Measurements from ENCODE around the gene BCAP29. TPM values are rescaled to one million over a fixed set of nuclear protein-coding genes. Genes with fewer than 3 reads are reported as not detected.

Gene BCAP29
- total and polyA plus RNA-seq, 7 donors = 37.4 to 72.6 (median 50.5) TPM

- no peaks in the 10 kb centered on the region for H3K36me3 ChIP-seq (ENCODE audit: insufficient read depth in 1 of 2, low read depth in 1 of 2)
- H3K4me3 ChIP-seq = no peak overlapping the region
- intact Hi-C loops (cut with DNase I) = no loop called here
- 66 to 81% (median 70%) methylated on average over 1 of the region's 1 CpG for WGBS, 3 donors
- no peaks in the 10 kb centered on the region for H3K9me3 ChIP-seq
- H3K4me1 ChIP-seq = no peaks in the 10 kb centered on the region
- H3K27ac ChIP-seq = no peak overlapping the region
- no peak for TF ChIP-seq CTCF (IDR thresholded peaks at IDR 0.05)
- no peak for ATAC-seq
- no peak for DNase-seq
- peaks cover 0 to 21% (median 0%) of the 10 kb centered on the region in 3 donors for H3K27me3 ChIP-seq (ENCODE audit: insufficient read depth in 3 of 3, low read length in 2 of 3)
Measured at GRCh38 chr7:107666790-107667189, 86.7 kb downstream of the BCAP29 start.

- 86 to 90% (median 87%) methylated on average over 3 of the region's 3 CpGs for WGBS, 3 donors
- no peaks in the 10 kb centered on the region for H3K4me1 ChIP-seq
- H3K4me3 ChIP-seq = no peak overlapping the region
- H3K9me3 ChIP-seq = no peaks in the 10 kb centered on the region
- H3K36me3 ChIP-seq (ENCODE audit: insufficient read depth in 1 of 2, low read depth in 1 of 2) = no peaks in the 10 kb centered on the region
- ATAC-seq (no peak), DNase-seq (no peak)
- no peak for TF ChIP-seq CTCF (IDR thresholded peaks at IDR 0.05)
- intact Hi-C loops (cut with DNase I) = no loop called here
- H3K27me3 ChIP-seq (ENCODE audit: insufficient read depth in 3 of 3, low read length in 2 of 3) = peaks cover 0 to 21% (median 0%) of the 10 kb centered on the region in 3 donors
- H3K27ac ChIP-seq = no peak overlapping the region
Measured at GRCh38 chr7:107667341-107667740, 87.3 kb downstream of the BCAP29 start.

DNA sequence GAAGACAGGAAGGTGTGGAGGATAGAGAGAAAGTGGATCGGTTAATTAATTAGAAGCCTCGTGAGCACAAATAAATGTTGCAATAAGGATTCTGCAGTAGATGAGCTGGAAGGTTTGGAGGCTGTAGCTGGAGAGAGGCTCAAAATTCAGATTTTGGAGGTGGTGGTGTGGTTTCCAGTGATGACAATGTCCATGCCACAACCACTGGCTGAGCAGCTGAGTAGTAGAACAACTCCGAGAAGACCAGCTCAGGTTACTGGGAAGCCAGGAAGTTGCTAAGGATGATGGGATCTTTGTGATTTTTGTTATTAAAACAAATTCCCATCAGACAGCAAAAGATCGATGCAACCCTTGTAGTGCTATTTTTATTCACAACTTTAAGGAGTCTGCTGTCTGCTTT lies 88.2 kb downstream of the BCAP29 start:
- no peaks in the 10 kb centered on the region for H3K9me3 ChIP-seq
- no peaks in the 10 kb centered on the region for H3K36me3 ChIP-seq (ENCODE audit: insufficient read depth in 1 of 2, low read depth in 1 of 2)
- H3K27ac ChIP-seq = no peak overlapping the region
- no peaks in the 10 kb centered on the region for H3K4me1 ChIP-seq
- intact Hi-C loops (cut with DNase I) = no loop called here
- DNase-seq (no peak), ATAC-seq (no peak)
- no peak for TF ChIP-seq CTCF (IDR thresholded peaks at IDR 0.05)
- no peak overlapping the region for H3K4me3 ChIP-seq
- peaks cover 0 to 21% (median 0%) of the 10 kb centered on the region in 3 donors for H3K27me3 ChIP-seq (ENCODE audit: insufficient read depth in 3 of 3, low read length in 2 of 3)
- WGBS, 3 donors = 70 to 82% (median 76%) methylated on average over 4 of the region's 4 CpGs

Other genes starting within 250 kb of the BCAP29 start
- under 1 TPM in 1 of 4 donors, not detected in 3; 0.15 TPM for gene GPR22, start 110.2 kb upstream of the BCAP29 start, total RNA-seq
- under 1 TPM in 1 of 3 donors, not detected in 2; 0.01 TPM for gene GPR22, start 110.2 kb upstream of the BCAP29 start, polyA plus RNA-seq
- 10 to 100 TPM; 18.8 to 35.1 (median 20.5) TPM for gene COG5, start 16.3 kb upstream of the BCAP29 start, total RNA-seq
- 10 to 100 TPM in 1 of 3 donors, 1 to 10 TPM in 2; 4.8 to 13.5 (median 6.5) TPM for gene COG5, start 16.3 kb upstream of the BCAP29 start, polyA plus RNA-seq
- gene DUS4L, start 16.3 kb upstream of the BCAP29 start, total RNA-seq = 1 to 10 TPM; 3.3 to 4.9 (median 4.3) TPM
- gene DUS4L, start 16.3 kb upstream of the BCAP29 start, polyA plus RNA-seq = 1 to 10 TPM; 1.6 to 4.3 (median 2.0) TPM
- under 1 TPM; 0.08 to 0.94 (median 0.26) TPM for gene SLC26A4, start 80.6 kb downstream of the BCAP29 start, total RNA-seq
- gene SLC26A4, start 80.6 kb downstream of the BCAP29 start, polyA plus RNA-seq = under 1 TPM; 0.10 to 0.22 (median 0.13) TPM
- 10 to 100 TPM; 21.0 to 32.6 (median 26.1) TPM for gene CBLL1, start 163.9 kb downstream of the BCAP29 start, total RNA-seq
- gene CBLL1, start 163.9 kb downstream of the BCAP29 start, polyA plus RNA-seq = 10 to 100 TPM; 10.1 to 23.8 (median 11.3) TPM
- under 1 TPM in 3 of 4 donors, not detected in 1; 0.10 to 0.29 (median 0.24) TPM for gene SLC26A3, start 223.0 kb downstream of the BCAP29 start, total RNA-seq
- gene SLC26A3, start 223.0 kb downstream of the BCAP29 start, polyA plus RNA-seq = under 1 TPM in 1 of 3 donors, not detected in 2; 0.12 TPM

All from psoas muscle (tissue), 8 donors.